ENCODE data around the gene UHRF2.

- TF ChIP-seq TAF1 (IDR thresholded peaks at IDR 0.05; ENCODE audit: borderline replicate concordance, low read depth, low read length) (no peak), POLR2AphosphoS5 (IDR thresholded peaks at IDR 0.05; ENCODE audit: low read depth, low read length) (no peak)
Observed at GRCh38 chr9:6408320-6408719, 4.7 kb upstream of the UHRF2 start.

All from GM12892 (cell line).